GM18867 (cell line): ENCODE data around the gene KRT28.
A peak's percentile ranks its signal among the peaks of the same experiment; 100 is the strongest.
"Not testable (repeated sequence)": the region's sequence is repeated elsewhere in the genome, so short reads cannot be mapped to it uniquely, and the experiment has no call there.

ENCODE experiments used
- ATAC-seq: cut with Tn5 transposase; IDR thresholded peaks from one replicate; pipeline ENCODE4 v1.9.1; 2021; ENCODE audit warnings: mild to moderate bottlenecking, moderate library complexity; ENCODE audit not compliant: unreplicated experiment

KRT28 gene

GRCh38 chr17:40818733-40819527 is 19.2 kb upstream of the KRT28 start:
- peak; percentile 81 for ATAC-seq

GRCh38 chr17:40818343-40818732 is 18.6 kb upstream of the KRT28 start:
- no peak for ATAC-seq

DNA sequence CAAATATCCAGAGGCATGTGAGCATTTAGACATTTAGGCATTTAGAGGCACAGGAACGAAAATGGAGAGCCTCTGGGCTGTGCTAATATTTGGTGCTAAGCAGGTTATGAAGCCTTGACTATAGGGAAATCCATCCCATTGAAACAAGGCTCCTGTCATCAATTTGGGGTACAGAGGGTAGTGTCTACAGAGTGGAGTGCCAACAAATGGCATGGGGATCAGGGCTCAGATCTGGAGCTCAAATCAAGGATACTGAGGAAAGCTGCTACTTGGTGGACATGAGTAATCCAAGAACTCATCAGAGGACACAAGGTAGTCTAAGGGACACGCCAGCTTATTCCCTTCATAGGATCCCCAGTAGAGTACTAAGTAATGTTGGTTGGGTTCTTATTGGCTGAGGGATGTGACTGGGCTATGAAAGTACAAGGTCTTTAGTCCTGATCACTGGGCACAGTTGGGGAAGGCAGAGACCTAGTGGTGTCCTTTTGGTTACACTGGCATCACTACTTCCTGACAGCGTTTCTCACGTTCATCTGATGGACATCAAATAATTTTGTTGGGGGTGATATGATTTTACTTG is 17.4 kb upstream of the KRT28 start:
- no peak for ATAC-seq

DNA sequence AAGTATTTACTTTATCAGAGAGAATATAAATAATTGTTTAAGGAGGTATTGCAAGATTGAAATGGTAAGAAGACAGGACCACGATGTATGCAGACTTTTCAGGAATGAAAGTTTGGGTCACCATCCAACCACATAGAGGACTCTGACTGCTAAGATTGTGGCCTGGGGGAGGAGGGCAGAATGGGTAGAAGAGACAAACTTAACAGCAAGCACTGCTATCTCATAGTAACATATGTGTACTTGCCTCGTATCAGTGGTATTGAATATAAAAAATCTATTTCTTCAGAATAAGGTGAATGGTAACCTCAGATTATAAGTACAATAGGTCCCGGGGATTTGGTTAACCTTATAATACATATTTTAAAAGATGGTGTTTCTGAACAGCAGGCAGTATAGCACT is 16.8 kb upstream of the KRT28 start:
- ATAC-seq, result no peak

GRCh38 chr17:40815381-40815780 is 15.6 kb upstream of the KRT28 start:
- ATAC-seq, result no peak

- ATAC-seq, result not testable (repeated sequence)
Observed at GRCh38 chr17:40814657-40815056, 14.9 kb upstream of the KRT28 start.

- ATAC-seq, result no peak
Observed at GRCh38 chr17:40813804-40814203, 14.0 kb upstream of the KRT28 start.

DNA sequence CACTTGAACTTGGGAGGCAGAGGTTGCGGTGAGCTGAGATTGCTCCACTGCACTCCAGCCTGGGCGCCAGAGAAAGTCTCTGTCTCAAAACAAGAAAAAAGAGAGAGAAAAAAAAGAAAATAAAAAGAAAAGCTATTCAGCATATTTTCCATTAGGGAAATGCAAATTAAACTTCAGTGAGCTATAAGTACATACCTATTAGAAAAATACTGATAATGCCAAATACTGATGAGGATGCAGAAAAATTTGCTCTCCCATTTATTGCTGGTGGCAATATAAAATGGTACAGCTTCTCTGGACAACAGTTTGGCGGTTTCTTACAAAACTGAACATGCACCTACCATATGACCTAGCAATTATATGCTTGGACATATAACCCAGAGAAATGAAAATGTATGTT is 12.9 kb upstream of the KRT28 start:
- no peak for ATAC-seq

DNA sequence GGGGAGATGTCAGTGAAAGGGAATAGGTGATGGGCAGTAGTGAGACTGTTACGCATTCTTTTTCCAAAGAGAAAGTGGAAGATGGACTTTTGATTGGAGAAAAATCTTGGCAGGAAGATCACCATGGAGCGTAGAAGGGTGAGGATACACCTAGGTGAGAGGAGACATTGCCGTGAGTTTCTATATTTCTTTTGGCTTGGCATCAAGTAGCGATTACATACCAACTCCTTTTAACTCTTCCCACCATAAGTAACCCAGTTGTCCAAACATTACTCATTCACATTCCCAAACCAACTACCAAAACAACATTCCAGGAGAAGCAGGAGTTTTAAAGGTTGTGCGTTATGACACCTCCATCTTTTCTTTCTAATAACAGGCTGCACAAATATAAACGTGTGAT is 10.7 kb upstream of the KRT28 start:
- ATAC-seq, result no peak

DNA sequence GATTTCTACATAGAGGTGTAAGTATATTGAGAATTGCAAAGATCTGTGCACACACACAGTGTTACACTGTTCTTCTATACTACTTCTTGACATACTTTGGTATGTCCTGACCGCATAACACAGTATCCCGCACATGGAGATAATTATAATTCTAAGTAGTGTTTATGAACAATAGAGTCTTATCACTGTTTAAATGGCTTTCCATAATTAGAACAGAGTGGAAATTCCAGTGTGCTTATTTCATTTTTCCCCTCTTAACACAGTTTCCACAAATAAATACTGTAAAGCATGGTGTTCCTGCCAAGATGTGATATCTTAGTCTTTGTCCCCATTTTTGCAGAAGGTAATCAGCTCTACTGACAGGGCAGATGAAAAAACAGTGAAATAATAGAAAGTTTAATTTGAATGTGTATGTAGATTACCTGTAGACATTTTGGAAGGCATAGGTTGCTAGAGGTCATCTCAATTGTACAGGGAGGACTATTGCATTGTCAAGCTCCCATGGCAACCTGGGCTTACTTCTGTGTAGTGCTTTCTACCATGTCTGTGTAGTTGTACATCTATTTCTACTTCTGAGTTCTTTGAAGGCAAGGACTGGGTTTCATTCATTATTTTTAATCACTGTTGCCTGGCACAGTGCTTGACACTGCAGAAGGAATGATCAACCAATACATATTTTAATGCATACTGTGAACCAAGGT is 10.1 kb upstream of the KRT28 start:
- no peak for ATAC-seq

DNA sequence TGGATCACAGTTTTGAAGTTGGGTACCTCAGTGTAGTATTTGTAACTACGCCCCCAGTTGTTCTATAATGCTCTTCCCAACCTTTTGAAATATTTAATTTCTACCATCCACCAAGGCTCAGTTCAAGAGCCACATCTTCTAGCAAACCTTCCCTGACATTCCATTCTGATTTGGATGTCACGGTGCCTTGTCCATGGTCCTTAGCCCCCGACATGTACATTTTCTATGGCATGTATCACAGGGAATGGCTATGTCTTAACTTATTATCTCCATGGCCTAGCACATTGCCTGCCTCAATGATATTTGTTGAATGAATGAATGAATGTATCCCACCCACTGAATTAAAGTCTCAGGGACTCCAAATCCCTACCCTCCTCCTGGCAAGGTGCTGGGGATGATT is 6.4 kb upstream of the KRT28 start:
- ATAC-seq, result no peak

- ATAC-seq, result peak; percentile 42
Observed at GRCh38 chr17:40803617-40804082, 3.9 kb upstream of the KRT28 start.

- no peak for ATAC-seq
Observed at GRCh38 chr17:40801157-40801556, 1.4 kb upstream of the KRT28 start.

- no peak for ATAC-seq
Observed at GRCh38 chr17:40800381-40800780, 622 bp upstream of the KRT28 start.

DNA sequence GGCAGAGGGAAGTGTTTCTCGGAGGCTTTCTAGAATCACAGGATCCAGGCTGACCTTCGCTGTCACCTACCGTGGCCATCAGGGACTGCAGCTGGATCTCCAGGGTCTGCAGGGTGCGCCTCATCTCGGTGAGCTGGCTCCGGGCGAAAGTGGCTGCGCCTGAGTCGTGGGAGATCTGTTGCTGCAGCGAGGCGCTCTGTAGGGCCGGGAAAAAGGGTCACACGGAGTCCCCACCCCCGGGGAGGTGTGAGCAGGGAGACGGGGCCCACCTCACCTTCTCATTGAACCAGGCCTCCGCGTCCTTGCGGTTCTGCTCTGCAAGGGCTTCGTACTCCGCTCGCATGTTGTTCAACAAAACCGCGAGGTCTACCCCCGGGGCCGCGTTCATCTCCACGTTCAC is 2.9 kb downstream of the KRT28 start:
- no peak for ATAC-seq

GRCh38 chr17:40795019-40795667 is 4.6 kb downstream of the KRT28 start:
- ATAC-seq, result no peak

DNA sequence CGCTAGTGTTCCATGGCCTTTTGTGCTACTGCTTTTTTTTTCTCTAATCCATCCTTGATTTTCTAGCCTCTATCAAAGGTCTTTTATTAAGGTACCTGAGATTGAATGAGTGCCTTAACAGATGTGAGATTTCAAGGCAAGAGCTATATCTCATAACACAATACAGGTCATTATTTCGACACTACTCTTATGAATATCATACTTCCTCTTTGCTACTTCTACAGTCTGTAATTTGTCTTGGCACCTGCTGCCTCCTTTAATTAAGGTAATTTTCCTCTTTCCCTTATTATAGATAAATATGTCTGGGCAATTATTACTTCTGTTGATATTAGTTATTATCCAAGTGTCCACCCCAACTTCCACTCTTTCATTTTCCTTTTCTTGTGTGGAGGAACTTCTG is 5.3 kb downstream of the KRT28 start:
- no peak for ATAC-seq

GRCh38 chr17:40793832-40794231 is 5.9 kb downstream of the KRT28 start:
- no peak for ATAC-seq

DNA sequence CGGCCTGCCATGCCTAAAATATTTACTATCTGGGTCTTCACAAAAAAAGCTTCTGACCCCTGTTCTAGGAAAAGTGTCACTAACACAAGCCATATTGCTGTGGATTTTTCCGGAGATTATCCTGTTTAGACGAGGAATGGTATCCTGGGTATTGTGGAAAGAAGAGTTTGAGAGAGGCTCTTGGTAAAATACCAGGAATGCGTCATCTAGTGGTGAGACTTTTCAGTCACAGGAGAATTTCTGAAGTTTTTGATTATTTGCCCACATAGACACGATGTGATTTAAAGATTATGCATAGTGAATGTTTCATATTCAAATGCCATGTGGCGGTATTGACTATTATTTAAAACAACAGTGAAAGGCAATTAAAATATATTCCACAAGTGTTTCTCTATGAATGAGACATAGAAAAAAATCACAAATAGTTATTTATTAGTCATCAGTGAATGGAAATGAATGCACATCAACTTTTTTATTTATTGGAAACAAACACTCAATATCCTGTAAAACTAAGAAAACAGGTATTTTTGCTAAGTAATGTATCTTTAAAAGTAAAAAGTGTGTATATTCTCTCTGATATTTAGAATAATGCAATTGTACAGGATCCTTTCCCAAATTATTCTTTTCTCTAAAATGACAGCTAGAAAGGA is 7.8 kb downstream of the KRT28 start:
- ATAC-seq, result no peak

GRCh38 chr17:40791111-40791510 is 8.6 kb downstream of the KRT28 start:
- ATAC-seq, result no peak

GRCh38 chr17:40782450-40782849 is 17.3 kb downstream of the KRT28 start, which contains the start of gene KRT27:
TSS of gene KRT27 (minus strand) at chr17:40782550. CDS start at chr17:40782493, 57 bp downstream.
- no peak for ATAC-seq
